GM21576 (cell line): ENCODE results near the gene D2HGDH.
"Not testable (repeated sequence)": the region's sequence is repeated elsewhere in the genome, so short reads cannot be mapped to it uniquely, and the experiment has no call there.

Source experiments
- ATAC-seq: cut with Tn5 transposase; IDR thresholded peaks from one replicate; pipeline ENCODE4 v1.9.1; 2021; ENCODE audit warnings: mild to moderate bottlenecking, moderate library complexity; ENCODE audit not compliant: unreplicated experiment

The D2HGDH gene

DNA sequence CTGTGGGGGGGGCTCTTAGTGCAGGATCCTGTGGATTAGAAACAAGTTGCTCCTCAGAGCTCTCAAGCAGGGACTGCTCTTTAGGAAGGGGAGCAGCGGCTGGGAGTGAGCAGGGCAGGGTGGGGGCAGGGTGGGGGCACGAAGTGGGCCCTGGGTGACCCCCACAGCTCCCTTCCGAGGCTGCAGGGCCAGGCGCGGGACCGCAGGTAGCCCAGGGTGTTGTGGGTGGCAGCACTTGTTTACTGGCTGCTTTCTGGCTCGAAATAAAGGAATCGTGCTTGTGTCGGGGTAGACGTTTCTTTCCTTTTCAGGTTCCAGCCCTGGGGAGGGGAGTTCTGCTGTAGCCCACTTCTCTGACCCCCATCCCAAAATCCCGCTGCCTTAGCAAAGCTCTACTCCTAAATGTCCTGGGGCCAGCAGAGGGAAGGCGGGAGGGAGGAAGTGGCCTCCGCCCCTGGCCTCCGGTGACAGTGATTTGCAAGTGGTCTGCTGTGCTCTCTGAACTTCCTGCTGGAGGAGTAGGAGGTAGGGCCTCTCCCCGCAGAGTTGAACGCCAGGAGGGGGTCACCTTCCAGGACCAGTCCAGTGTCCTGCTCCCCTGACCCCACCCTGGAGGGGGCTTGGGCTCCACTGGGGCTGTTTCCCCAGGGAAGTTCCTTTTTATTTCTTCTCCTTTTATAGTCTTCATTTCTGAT, 82.8 kb downstream of the D2HGDH start:
- ATAC-seq, result no peak

DNA sequence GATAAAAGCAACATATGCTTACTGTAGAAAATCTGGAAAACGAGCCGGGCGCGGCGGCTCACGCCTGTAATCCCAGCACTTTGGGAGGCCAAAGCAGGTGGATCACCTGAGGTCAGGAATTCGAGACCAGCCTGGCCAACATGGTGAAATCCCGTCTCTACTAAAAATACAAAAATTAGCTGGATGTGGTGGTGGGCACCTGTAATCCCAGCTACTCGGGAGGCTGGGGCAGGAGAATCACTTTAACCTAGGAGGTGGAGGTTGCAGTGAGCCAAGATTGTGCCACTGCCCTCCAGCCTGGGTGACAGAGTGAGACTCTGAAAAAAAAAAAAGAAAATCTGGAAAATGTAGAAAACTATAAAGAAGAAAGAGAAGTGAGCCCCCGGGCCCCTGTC, 83.4 kb downstream of the D2HGDH start:
- ATAC-seq, result not testable (repeated sequence)
